Activated CD8-positive, alpha-beta T cell treated with anti-CD3 and anti-CD28 coated beads, Interleukin-2, amount 10 ng/mL, durations not matched to agents 7 days and 5 days (primary cell): Measurements from ENCODE around the gene TOP3B. TPM values are rescaled to one million over a fixed set of nuclear protein-coding genes. Genes with fewer than 3 reads are reported as not detected.

ENCODE experiments used
- ATAC-seq: fragments of 150-1000 bp; cut with Tn5 transposase; one replicate; pipeline ENCODE4 v1.10.0; 2021; ENCODE audit warnings: moderate library complexity
- CTCF ChIA-PET: fragments of 350-600 bp; sonication (Branson Sonifier 250); formaldehyde crosslinking; loops from one replicate; lab custom pipeline; 2021; ENCODE audit warnings: antibody characterized with exemption; lab: Charles Lee
- POLR2A ChIA-PET: fragments of 350-600 bp; sonication (Branson Sonifier 250); formaldehyde crosslinking; loops from one replicate; lab custom pipeline; 2021; ENCODE audit warnings: antibody characterized with exemption; lab: Charles Lee
- DNase-seq: peaks from one replicate; pipeline ENCODE4 v3.0.0-alpha.2; 2020
- H3K27ac Mint-ChIP-seq: one replicate; pipeline ENCODE4 v1.8.0; 2021; ENCODE audit warnings: mild to moderate bottlenecking, mixed read lengths
- H3K27me3 Mint-ChIP-seq: one replicate; pipeline ENCODE4 v1.8.0; 2021; ENCODE audit warnings: low read depth, mixed read lengths
- H3K36me3 Mint-ChIP-seq: one replicate; pipeline ENCODE4 v1.8.0; 2021; ENCODE audit warnings: low read depth, mixed read lengths
- H3K4me1 Mint-ChIP-seq: one replicate; pipeline ENCODE4 v1.8.0; 2021; ENCODE audit warnings: low read depth, mixed read lengths
- H3K4me3 Mint-ChIP-seq: one replicate; pipeline ENCODE4 v1.8.0; 2021; ENCODE audit warnings: mild to moderate bottlenecking, mixed read lengths
- H3K9me3 Mint-ChIP-seq: one replicate; pipeline ENCODE4 v1.8.0; 2022; ENCODE audit warnings: mixed read lengths; ENCODE audit not compliant: insufficient read depth
- total RNA-seq, 2 experiments: library from RNA; stranded (reverse); gene quantifications; one replicate each; pipeline ENCODE4 v1.2.3, GENCODE V29; 2021

The TOP3B gene
- total RNA-seq, 2 experiments from 2014 or later: 47.3 to 49.9 TPM

GRCh38 chr22:21926728-21927127 lies 55.9 kb downstream of the TOP3B start:
- peaks cover 11% of the 10 kb centered on the region for H3K4me1 Mint-ChIP-seq
- ChIA-PET POLR2A (no interaction called here), CTCF (no interaction called here)
- no peak overlapping the region for H3K27ac Mint-ChIP-seq
- no peak overlapping the region for H3K4me3 Mint-ChIP-seq
- ATAC-seq: no peak
- H3K9me3 Mint-ChIP-seq: no peaks in the 10 kb centered on the region
- DNase-seq: no peak
- no peaks in the 10 kb centered on the region for H3K27me3 Mint-ChIP-seq
- peaks cover 5% of the 10 kb centered on the region for H3K36me3 Mint-ChIP-seq

GRCh38 chr22:21923163-21923561 lies 59.4 kb downstream of the TOP3B start:
- H3K4me3 Mint-ChIP-seq: no peak overlapping the region
- ATAC-seq (no peak), DNase-seq (no peak)
- ChIA-PET CTCF (interaction anchor here (2.1 to 2.4 kb wide), 2 partner anchors 15 to 49 kb away, joined by 5 to 7 read pairs; no protein-coding TSS in a partner anchor), POLR2A (interaction anchor here (0.6 kb wide), 1 partner anchor 112 kb away, joined by 4 read pairs; no protein-coding TSS in a partner anchor)
- peaks cover 3% of the 10 kb centered on the region for H3K4me1 Mint-ChIP-seq
- H3K9me3 Mint-ChIP-seq: no peaks in the 10 kb centered on the region
- no peaks in the 10 kb centered on the region for H3K27me3 Mint-ChIP-seq
- H3K27ac Mint-ChIP-seq: no peak overlapping the region
- no peaks in the 10 kb centered on the region for H3K36me3 Mint-ChIP-seq

DNA sequence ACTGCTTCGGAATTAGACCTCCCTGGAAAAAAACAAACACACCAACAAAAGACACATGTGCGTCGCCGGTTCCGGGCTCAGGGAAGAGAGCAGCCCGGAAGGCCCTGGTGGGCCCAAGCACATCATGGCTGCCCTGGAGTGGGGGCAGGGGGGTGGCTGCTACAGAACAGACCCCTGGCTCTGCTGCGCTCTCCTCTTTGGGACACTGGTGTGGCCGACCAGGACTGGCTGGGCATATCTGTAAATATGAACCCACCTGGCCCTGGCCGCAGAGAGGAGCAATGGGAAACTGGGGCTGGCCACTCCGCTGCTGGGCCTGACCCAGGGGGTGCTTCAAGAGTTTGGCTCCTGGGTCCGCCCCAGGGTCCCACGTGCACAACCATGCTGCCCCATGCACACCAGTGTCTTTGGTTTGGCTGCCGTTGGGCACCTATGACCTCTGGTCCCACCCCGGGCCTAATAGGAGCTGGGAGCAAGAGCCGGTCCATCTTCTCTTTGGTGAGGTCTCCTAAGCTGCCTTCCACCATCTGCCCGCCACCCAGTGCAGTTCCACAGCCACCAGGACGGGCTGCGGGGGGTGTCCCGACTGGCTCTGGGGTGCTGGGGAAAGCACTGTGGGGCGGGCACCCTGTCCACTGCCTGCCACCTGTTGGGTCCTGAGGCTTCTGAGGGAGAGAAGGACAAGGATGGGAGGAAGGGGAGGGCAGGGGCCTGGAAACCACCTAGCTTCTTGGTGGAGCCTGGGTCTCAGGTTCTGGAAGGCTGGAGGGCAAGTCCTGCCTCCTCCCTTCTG lies 60.0 kb downstream of the TOP3B start:
- CTCF ChIA-PET: interaction anchor here (2.1 to 2.4 kb wide), 2 partner anchors 15 to 50 kb away, joined by 5 to 7 read pairs; no protein-coding TSS in a partner anchor
- no peaks in the 10 kb centered on the region for H3K36me3 Mint-ChIP-seq
- H3K27ac Mint-ChIP-seq: no peak overlapping the region
- ATAC-seq: no peak
- H3K4me1 Mint-ChIP-seq: no peaks in the 10 kb centered on the region
- no peaks in the 10 kb centered on the region for H3K27me3 Mint-ChIP-seq
- POLR2A ChIA-PET: no interaction called here
- H3K4me3 Mint-ChIP-seq: no peak overlapping the region
- no peak for DNase-seq
- no peaks in the 10 kb centered on the region for H3K9me3 Mint-ChIP-seq

DNA sequence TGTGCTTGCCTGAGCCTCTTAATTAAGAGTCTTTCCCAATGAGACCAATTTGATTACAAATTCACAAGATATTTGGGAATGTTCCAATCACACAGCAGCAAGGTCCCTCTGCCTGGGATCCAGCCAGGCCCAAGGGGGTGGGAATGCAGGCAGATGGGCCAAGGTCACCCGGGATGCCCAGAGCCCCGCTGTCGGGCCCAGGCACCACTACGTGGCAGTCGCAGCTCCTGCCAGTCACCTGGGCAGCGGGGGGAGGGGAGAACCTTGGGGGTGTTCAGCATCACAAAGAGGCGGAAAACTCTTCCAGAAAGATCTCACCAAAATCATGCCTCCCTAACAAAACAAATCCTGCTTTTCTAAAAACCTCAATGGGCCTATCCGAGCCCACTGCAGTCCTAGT lies 60.9 kb downstream of the TOP3B start:
- H3K9me3 Mint-ChIP-seq: no peaks in the 10 kb centered on the region
- no peak for ATAC-seq
- H3K4me3 Mint-ChIP-seq: no peak overlapping the region
- H3K4me1 Mint-ChIP-seq: no peaks in the 10 kb centered on the region
- no peak for DNase-seq
- H3K27ac Mint-ChIP-seq: no peak overlapping the region
- POLR2A ChIA-PET: interaction anchor here (0.5 kb wide), 1 partner anchor 264 kb away, joined by 3 read pairs; no protein-coding TSS in a partner anchor
- no peaks in the 10 kb centered on the region for H3K27me3 Mint-ChIP-seq
- no peaks in the 10 kb centered on the region for H3K36me3 Mint-ChIP-seq
- CTCF ChIA-PET: interaction anchor here (2.1 to 2.4 kb wide), 2 partner anchors 16 to 50 kb away, joined by 5 to 7 read pairs; no protein-coding TSS in a partner anchor

DNA sequence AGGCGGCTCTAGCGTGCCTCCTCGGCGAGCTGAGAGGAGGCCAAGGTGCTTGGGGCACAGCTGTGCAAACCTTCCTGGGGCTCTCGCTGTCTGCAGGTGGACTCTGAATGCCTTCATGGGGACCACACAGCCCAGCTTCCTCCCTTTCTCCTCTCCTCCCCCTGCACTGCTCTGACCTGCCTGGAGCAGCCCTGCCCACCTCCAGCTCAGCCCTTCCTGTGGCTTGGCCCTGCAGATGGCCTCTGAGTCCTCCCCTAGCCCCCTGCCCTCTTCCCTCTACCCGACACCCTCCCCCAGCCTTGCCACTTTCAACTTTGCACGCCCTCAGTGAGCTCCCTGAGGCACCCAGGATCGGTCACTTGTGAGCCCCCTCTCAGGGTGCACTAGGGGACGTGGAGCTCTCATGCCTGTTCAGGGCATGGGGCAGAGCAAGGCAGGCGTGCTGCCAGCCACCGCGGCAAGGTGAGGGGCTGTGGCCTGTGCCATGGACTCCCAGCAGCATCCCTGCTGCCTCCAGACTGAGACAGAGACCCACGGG lies 61.3 kb downstream of the TOP3B start:
- Mint-ChIP-seq H3K9me3 (no peaks in the 10 kb centered on the region), H3K27me3 (no peaks in the 10 kb centered on the region), H3K4me3 (no peak overlapping the region), H3K4me1 (no peaks in the 10 kb centered on the region), H3K27ac (no peak overlapping the region), H3K36me3 (no peaks in the 10 kb centered on the region)
- CTCF ChIA-PET: interaction anchor here (2.1 kb wide), 1 partner anchor 16 kb away, joined by 7 read pairs; no protein-coding TSS in a partner anchor
- DNase-seq (no peak), ATAC-seq (no peak)
- POLR2A ChIA-PET: no interaction called here

DNA sequence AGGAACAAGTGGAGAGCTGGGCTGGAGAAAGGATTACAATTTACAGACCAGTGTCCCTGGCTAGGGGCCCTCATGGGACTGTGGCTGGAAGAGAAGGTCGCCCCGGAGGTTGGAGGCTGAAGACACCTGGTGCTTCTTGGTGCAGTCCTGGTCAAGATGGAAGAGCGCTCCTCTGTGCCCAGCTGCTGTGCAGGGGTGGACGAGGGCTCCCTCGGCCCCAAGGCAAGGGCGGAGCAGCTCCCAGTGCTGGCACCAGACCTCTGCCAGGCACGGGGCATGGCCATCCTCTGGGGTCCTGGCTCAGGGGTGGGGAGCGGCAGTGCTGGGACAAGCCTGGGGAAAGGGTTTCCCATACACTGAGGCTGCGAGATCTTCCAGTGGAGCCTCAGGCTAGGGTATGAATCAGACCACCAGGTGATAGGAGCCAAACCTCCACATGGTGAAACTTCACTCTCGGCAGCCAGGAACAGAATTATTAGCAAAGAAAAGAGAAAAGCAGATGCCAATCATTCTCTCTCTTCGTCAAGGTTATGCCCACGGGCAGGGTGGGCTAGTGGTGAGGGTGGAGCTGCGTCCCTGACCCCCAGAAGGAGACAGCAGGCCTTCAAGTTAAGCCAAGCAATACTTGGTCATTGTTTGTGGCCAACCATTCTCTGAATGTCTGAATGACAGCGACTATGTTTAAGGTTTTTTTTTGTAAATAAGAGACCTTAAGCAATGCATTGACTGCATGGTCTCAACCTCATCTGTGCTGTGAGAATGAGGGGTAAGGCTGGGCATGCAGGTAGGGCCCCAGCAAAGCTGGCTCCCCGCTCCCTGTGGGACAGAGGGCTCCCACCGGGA lies 62.0 kb downstream of the TOP3B start:
- H3K9me3 Mint-ChIP-seq: no peaks in the 10 kb centered on the region
- H3K4me1 Mint-ChIP-seq: no peaks in the 10 kb centered on the region
- ATAC-seq (no peak), DNase-seq (no peak)
- H3K27ac Mint-ChIP-seq: no peak overlapping the region
- H3K4me3 Mint-ChIP-seq: no peak overlapping the region
- no peaks in the 10 kb centered on the region for H3K36me3 Mint-ChIP-seq
- POLR2A ChIA-PET: no interaction called here
- CTCF ChIA-PET: no interaction called here
- H3K27me3 Mint-ChIP-seq: no peaks in the 10 kb centered on the region

- POLR2A ChIA-PET: no interaction called here
Measured at GRCh38 chr22:21919526-21920307, 62.9 kb downstream of the TOP3B start.

GRCh38 chr22:21918466-21919185 lies 64.0 kb downstream of the TOP3B start:
- no peak for ATAC-seq
- no peaks in the 10 kb centered on the region for H3K27me3 Mint-ChIP-seq
- POLR2A ChIA-PET: no interaction called here

More at GRCh38 chr22:21919526-21920307, 62.9 kb downstream of the TOP3B start:
- ATAC-seq: no peak
- H3K27me3 Mint-ChIP-seq: no peaks in the 10 kb centered on the region
- no peak overlapping the region for H3K4me3 Mint-ChIP-seq
- no peaks in the 10 kb centered on the region for H3K36me3 Mint-ChIP-seq
- H3K27ac Mint-ChIP-seq: no peak overlapping the region
- CTCF ChIA-PET: no interaction called here
- no peak for DNase-seq
- no peaks in the 10 kb centered on the region for H3K4me1 Mint-ChIP-seq
- H3K9me3 Mint-ChIP-seq: no peaks in the 10 kb centered on the region

GRCh38 chr22:21917959-21918261 lies 64.7 kb downstream of the TOP3B start:
- CTCF ChIA-PET: no interaction called here
- DNase-seq: no peak
- Mint-ChIP-seq H3K4me3 (no peak overlapping the region), H3K27me3 (no peaks in the 10 kb centered on the region), H3K9me3 (no peaks in the 10 kb centered on the region), H3K27ac (no peak overlapping the region), H3K4me1 (no peaks in the 10 kb centered on the region), H3K36me3 (no peaks in the 10 kb centered on the region)
- no peak for ATAC-seq
- POLR2A ChIA-PET: no interaction called here

More at GRCh38 chr22:21918466-21919185, 64.0 kb downstream of the TOP3B start:
- DNase-seq: no peak
- CTCF ChIA-PET: no interaction called here
- no peak overlapping the region for H3K4me3 Mint-ChIP-seq
- no peaks in the 10 kb centered on the region for H3K9me3 Mint-ChIP-seq
- no peak overlapping the region for H3K27ac Mint-ChIP-seq
- H3K4me1 Mint-ChIP-seq: no peaks in the 10 kb centered on the region
- no peaks in the 10 kb centered on the region for H3K36me3 Mint-ChIP-seq

GRCh38 chr22:21917181-21917958 lies 65.2 kb downstream of the TOP3B start:
- no peak for ATAC-seq
- no peaks in the 10 kb centered on the region for H3K4me1 Mint-ChIP-seq
- H3K9me3 Mint-ChIP-seq: no peaks in the 10 kb centered on the region
- no peaks in the 10 kb centered on the region for H3K36me3 Mint-ChIP-seq
- DNase-seq: no peak
- no peaks in the 10 kb centered on the region for H3K27me3 Mint-ChIP-seq
- CTCF ChIA-PET: interaction anchor here (2.8 kb wide), 1 partner anchor 21 kb away, joined by 7 read pairs; no protein-coding TSS in a partner anchor
- POLR2A ChIA-PET: no interaction called here
- no peak overlapping the region for H3K4me3 Mint-ChIP-seq
- no peak overlapping the region for H3K27ac Mint-ChIP-seq
